Measurements from ENCODE around the gene CASS4. TPM values are rescaled to one million over a fixed set of nuclear protein-coding genes. Genes with fewer than 3 reads are reported as not detected.
A peak's percentile ranks its signal among the peaks of the same experiment; 100 is the strongest.

CASS4 gene
- total and polyA plus RNA-seq, 9 of the 15 experiments (the other 6 are each of a cell fraction or from before 2014, with no cell fraction given) = 8.1 to 53.8 (median 26.7) TPM

DNA sequence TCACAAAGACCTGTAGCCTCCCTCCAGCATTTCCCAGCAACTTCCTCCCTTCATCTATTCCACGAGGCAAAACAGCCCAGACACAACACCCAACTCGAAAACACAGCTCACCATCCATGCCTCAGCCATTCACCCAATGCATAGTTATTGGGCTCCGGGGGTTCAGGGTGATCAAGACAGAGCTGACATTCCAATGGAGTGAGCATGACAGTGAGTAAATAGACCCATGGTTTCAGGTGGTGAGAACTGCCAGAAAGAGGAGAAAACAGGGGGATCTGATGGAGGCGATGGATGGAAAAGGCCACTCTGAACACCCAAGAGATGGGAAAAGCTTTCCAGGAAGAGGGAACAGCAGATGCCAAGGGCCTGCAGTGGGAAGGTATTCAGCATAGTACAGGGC lies 5.9 kb downstream of the CASS4 start (continued):
- TF ChIP-seq, protein P1, sequence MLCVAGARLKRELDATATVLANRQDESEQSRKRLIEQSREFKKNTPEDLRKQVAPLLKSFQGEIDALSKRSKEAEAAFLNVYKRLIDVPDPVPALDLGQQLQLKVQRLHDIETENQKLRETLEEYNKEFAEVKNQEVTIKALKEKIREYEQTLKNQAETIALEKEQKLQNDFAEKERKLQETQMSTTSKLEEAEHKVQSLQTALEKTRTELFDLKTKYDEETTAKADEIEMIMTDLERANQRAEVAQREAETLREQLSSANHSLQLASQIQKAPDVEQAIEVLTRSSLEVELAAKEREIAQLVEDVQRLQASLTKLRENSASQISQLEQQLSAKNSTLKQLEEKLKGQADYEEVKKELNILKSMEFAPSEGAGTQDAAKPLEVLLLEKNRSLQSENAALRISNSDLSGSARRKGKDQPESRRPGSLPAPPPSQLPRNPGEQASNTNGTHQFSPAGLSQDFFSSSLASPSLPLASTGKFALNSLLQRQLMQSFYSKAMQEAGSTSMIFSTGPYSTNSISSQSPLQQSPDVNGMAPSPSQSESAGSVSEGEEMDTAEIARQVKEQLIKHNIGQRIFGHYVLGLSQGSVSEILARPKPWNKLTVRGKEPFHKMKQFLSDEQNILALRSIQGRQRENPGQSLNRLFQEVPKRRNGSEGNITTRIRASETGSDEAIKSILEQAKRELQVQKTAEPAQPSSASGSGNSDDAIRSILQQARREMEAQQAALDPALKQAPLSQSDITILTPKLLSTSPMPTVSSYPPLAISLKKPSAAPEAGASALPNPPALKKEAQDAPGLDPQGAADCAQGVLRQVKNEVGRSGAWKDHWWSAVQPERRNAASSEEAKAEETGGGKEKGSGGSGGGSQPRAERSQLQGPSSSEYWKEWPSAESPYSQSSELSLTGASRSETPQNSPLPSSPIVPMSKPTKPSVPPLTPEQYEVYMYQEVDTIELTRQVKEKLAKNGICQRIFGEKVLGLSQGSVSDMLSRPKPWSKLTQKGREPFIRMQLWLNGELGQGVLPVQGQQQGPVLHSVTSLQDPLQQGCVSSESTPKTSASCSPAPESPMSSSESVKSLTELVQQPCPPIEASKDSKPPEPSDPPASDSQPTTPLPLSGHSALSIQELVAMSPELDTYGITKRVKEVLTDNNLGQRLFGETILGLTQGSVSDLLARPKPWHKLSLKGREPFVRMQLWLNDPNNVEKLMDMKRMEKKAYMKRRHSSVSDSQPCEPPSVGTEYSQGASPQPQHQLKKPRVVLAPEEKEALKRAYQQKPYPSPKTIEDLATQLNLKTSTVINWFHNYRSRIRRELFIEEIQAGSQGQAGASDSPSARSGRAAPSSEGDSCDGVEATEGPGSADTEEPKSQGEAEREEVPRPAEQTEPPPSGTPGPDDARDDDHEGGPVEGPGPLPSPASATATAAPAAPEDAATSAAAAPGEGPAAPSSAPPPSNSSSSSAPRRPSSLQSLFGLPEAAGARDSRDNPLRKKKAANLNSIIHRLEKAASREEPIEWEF (CRISPR knock-in tag; IDR thresholded peaks at IDR 0.05) = no peak
- TF ChIP-seq SMARCE1 (IDR thresholded peaks at IDR 0.05) (no peak), POLR2AphosphoS2 (IDR thresholded peaks at IDR 0.05; ENCODE audit: low read length) (no peak), FOXP1 (CRISPR knock-in tag; IDR thresholded peaks at IDR 0.05) (0 out of 2 replicates have a peak, but pooled peaks have one; percentile 38), HOXB6 (CRISPR knock-in tag; IDR thresholded peaks at IDR 0.05; ENCODE audit: borderline replicate concordance) (no peak), TBL1XR1 (IDR thresholded peaks at IDR 0.05; ENCODE audit: low read length in 2 of 2) (no peak), TAF15 (IDR thresholded peaks at IDR 0.05; ENCODE audit: low read depth, low read length) (no peak), PHF8 (IDR thresholded peaks at IDR 0.05; ENCODE audit: borderline replicate concordance, low read length) (no peak), SREBF2 (CRISPR knock-in tag; IDR thresholded peaks at IDR 0.05) (no peak), MECOM (CRISPR knock-in tag; IDR thresholded peaks at IDR 0.05) (no peak), MCM3 (IDR thresholded peaks at IDR 0.05) (no peak), TARDBP (IDR thresholded peaks at IDR 0.05) (no peak), CBX3 (IDR thresholded peaks at IDR 0.05; ENCODE audit: borderline replicate concordance in 1 of 2, low read length in 2 of 2) (no peak), RAD51 (IDR thresholded peaks at IDR 0.05; ENCODE audit: borderline replicate concordance, low read depth) (no peak), ZNF764 (CRISPR knock-in tag; IDR thresholded peaks at IDR 0.05; ENCODE audit: low read depth) (no peak), NFATC3 (IDR thresholded peaks at IDR 0.05) (no peak), TEAD1 (CRISPR knock-in tag; IDR thresholded peaks at IDR 0.05) (0 out of 4 replicates have a peak, but pooled peaks of 1 of the 2 experiments have one; percentile 17), ZKSCAN3 (CRISPR knock-in tag; IDR thresholded peaks at IDR 0.05) (no peak), ZNF740 (CRISPR knock-in tag; IDR thresholded peaks at IDR 0.05) (no peak), ZNF740 (tag; IDR thresholded peaks at IDR 0.05) (no peak)
- TF ChIP-seq, protein P2, sequence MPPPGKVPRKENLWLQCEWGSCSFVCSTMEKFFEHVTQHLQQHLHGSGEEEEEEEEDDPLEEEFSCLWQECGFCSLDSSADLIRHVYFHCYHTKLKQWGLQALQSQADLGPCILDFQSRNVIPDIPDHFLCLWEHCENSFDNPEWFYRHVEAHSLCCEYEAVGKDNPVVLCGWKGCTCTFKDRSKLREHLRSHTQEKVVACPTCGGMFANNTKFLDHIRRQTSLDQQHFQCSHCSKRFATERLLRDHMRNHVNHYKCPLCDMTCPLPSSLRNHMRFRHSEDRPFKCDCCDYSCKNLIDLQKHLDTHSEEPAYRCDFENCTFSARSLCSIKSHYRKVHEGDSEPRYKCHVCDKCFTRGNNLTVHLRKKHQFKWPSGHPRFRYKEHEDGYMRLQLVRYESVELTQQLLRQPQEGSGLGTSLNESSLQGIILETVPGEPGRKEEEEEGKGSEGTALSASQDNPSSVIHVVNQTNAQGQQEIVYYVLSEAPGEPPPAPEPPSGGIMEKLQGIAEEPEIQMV (tag; conservative IDR thresholded peaks at IDR 0.05; ENCODE audit: low read depth) = no peak
